Central memory CD8-positive, alpha-beta T cell (primary cell): ENCODE measurements around the gene NRXN2.

Source experiments
- ATAC-seq: fragments of 150-1000 bp; cut with Tn5 transposase; replicated peaks from 2 replicates; pipeline ENCODE4 v1.10.0; 2022; ENCODE audit warnings: mild to moderate bottlenecking, moderate FRiP score, moderate number of reproducible peaks; ENCODE audit not compliant: poor library complexity, severe bottlenecking; ENCODE audit errors: extremely low read depth
- DNase-seq, 2 donors: peaks; one replicate each; pipeline ENCODE4 v3.0.0; 2021; ENCODE audit warnings: low spot score in 2 of 2
- H3K27ac Mint-ChIP-seq: one replicate; pipeline ENCODE4 v1.8.0; 2022; ENCODE audit warnings: low read depth, mild to moderate bottlenecking, moderate library complexity, mixed read lengths
- H3K27me3 Mint-ChIP-seq: one replicate; pipeline ENCODE4 v1.8.0; 2022; ENCODE audit warnings: mixed read lengths
- H3K36me3 Mint-ChIP-seq: one replicate; pipeline ENCODE4 v1.8.0; 2022; ENCODE audit warnings: mild to moderate bottlenecking, moderate library complexity, mixed read lengths; ENCODE audit not compliant: insufficient read depth
- H3K4me1 Mint-ChIP-seq: one replicate; pipeline ENCODE4 v1.8.0; 2022; ENCODE audit warnings: mixed read lengths
- H3K4me3 Mint-ChIP-seq: one replicate; pipeline ENCODE4 v1.8.0; 2022; ENCODE audit warnings: mild to moderate bottlenecking, moderate library complexity, mixed read lengths
- H3K9me3 Mint-ChIP-seq: one replicate; pipeline ENCODE4 v1.8.0; 2022; ENCODE audit warnings: mixed read lengths

The NRXN2 gene

DNA sequence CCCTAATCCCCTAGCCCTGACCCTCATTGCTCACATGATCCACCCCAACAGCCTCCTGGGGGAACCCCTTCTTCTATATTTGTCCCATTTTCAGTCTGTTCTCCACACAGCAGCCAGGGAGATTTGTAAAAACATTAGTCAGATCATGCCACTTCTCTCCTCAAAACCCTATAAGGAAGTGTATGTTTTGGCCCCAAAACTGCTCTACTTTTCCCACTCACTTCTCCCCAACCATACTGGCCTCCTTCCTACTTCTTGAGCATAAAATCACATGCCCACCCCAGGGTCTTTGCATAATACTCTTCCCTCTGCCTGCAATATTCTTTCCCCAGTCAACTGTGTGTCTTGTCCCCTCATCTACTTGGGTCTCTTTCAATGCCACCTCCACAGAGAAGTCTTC lies 136.6 kb downstream of the NRXN2 start:
- no peak for DNase-seq
- H3K4me3 Mint-ChIP-seq: no peak overlapping the region
- H3K9me3 Mint-ChIP-seq: peaks cover 8% of the 10 kb centered on the region
- no peaks in the 10 kb centered on the region for H3K4me1 Mint-ChIP-seq
- ATAC-seq: no peak
- peaks cover 44% of the 10 kb centered on the region for H3K27me3 Mint-ChIP-seq
- H3K36me3 Mint-ChIP-seq: no peaks in the 10 kb centered on the region
- H3K27ac Mint-ChIP-seq: no peak overlapping the region

DNA sequence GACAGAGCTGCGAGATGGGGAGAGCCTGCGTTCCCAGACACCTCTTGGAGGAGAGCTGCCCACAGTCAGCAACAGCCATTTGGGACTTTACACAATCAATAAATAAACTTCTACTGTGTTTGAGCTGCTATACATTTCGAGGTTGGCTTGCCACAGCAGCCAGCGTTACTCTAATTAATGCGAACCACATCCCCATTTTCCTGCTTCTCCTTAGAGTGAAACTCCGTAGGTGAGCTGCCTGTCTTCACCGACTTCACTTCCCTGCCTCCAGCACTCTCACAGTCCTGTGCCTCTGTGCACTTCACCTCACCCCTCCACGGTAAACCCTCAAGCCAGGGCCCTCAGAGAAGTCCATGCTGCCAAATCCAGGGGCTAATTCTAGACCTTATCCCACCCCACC lies 137.8 kb downstream of the NRXN2 start:
- H3K4me1 Mint-ChIP-seq: no peaks in the 10 kb centered on the region

GRCh38 chr11:64583296-64584262 lies 139.4 kb downstream of the NRXN2 start:
- H3K27me3 Mint-ChIP-seq: peaks cover 38% of the 10 kb centered on the region
- H3K4me1 Mint-ChIP-seq: no peaks in the 10 kb centered on the region
- no peaks in the 10 kb centered on the region for H3K36me3 Mint-ChIP-seq
- H3K9me3 Mint-ChIP-seq: peaks cover 8% of the 10 kb centered on the region
- DNase-seq (no peak), ATAC-seq (no peak)
- H3K27ac Mint-ChIP-seq: no peak overlapping the region
- no peak overlapping the region for H3K4me3 Mint-ChIP-seq

More for the DNA sequence above, 137.8 kb downstream of the NRXN2 start:
- peaks cover 44% of the 10 kb centered on the region for H3K27me3 Mint-ChIP-seq
- peaks cover 8% of the 10 kb centered on the region for H3K9me3 Mint-ChIP-seq
- no peaks in the 10 kb centered on the region for H3K36me3 Mint-ChIP-seq
- H3K27ac Mint-ChIP-seq: no peak overlapping the region
- ATAC-seq: no peak
- DNase-seq: no peak
- no peak overlapping the region for H3K4me3 Mint-ChIP-seq

- no peak for DNase-seq
- H3K4me1 Mint-ChIP-seq: no peaks in the 10 kb centered on the region
- no peak for ATAC-seq
- H3K36me3 Mint-ChIP-seq: no peaks in the 10 kb centered on the region
- H3K4me3 Mint-ChIP-seq: no peak overlapping the region
- peaks cover 2% of the 10 kb centered on the region for H3K9me3 Mint-ChIP-seq
- no peak overlapping the region for H3K27ac Mint-ChIP-seq
- H3K27me3 Mint-ChIP-seq: peaks cover 34% of the 10 kb centered on the region
These were observed 140.1 kb downstream of the NRXN2 start for GRCh38 chr11:64582885-64583284.

DNA sequence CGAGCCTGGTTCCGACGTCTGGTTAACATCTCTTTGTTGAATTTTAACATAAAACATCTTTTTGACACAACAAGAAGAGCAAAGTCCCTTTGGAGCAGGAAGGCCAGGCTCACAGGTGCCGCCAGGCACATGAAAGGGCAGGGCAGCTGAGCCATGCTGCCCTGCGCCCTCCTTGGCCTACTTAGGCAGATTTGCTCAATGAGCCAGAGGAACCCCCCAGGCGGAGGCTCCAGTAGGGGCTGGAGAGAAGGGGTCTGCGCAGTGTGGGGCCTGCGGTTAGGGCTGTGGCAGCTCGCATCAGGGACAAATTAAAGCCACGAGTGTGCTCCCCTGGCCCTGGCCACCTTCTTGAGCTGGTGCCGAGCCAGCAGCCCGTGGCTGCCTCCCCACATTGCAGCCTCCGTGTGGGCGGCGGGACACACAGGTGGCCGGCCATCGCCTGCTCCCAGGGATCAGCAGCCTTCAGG lies 141.9 kb downstream of the NRXN2 start:
- ATAC-seq (no peak), DNase-seq (no peak)
- Mint-ChIP-seq H3K9me3 (no peaks in the 10 kb centered on the region), H3K27me3 (peaks cover 32% of the 10 kb centered on the region), H3K4me3 (no peak overlapping the region), H3K27ac (no peak overlapping the region), H3K36me3 (no peaks in the 10 kb centered on the region), H3K4me1 (no peaks in the 10 kb centered on the region)

- Mint-ChIP-seq H3K27ac (no peak overlapping the region), H3K4me1 (no peaks in the 10 kb centered on the region), H3K9me3 (no peaks in the 10 kb centered on the region), H3K27me3 (peaks cover 29% of the 10 kb centered on the region), H3K36me3 (no peaks in the 10 kb centered on the region), H3K4me3 (no peak overlapping the region)
- ATAC-seq: no peak
- no peak for DNase-seq
These were observed 142.6 kb downstream of the NRXN2 start for GRCh38 chr11:64580412-64580811.

GRCh38 chr11:64577202-64577601 lies 145.8 kb downstream of the NRXN2 start:
- DNase-seq (no peak), ATAC-seq (no peak)
- Mint-ChIP-seq H3K4me3 (no peak overlapping the region), H3K9me3 (no peaks in the 10 kb centered on the region), H3K4me1 (no peaks in the 10 kb centered on the region), H3K36me3 (no peaks in the 10 kb centered on the region), H3K27ac (no peak overlapping the region), H3K27me3 (peaks cover 40% of the 10 kb centered on the region)

DNA sequence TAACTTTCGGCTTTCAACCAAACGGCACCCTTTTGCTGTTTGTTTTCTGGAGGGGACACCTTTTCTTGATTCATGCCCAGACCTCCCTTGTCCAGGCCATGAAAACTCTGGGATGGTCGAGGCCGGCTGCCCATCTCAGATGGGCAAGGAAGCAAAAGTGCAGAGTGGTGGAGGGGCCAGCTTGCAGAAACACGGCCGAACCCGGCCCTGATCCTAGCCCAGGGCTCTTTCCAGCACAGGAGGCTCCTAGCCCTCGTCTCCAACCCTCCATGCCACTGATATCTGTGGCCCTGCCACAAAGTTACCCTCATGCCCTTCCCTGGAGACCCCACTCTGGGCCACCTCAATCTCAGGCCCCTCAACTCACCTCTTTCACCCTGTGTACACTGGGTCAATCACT lies 150.9 kb downstream of the NRXN2 start:
- Mint-ChIP-seq H3K9me3 (no peaks in the 10 kb centered on the region), H3K27me3 (peaks cover 39% of the 10 kb centered on the region), H3K4me3 (no peak overlapping the region), H3K27ac (no peak overlapping the region), H3K36me3 (no peaks in the 10 kb centered on the region), H3K4me1 (no peaks in the 10 kb centered on the region)
- no peak for ATAC-seq
- DNase-seq: no peak

GRCh38 chr11:64571410-64572091 lies 151.4 kb downstream of the NRXN2 start:
- Mint-ChIP-seq H3K27ac (no peak overlapping the region), H3K4me3 (no peak overlapping the region), H3K4me1 (no peaks in the 10 kb centered on the region), H3K9me3 (no peaks in the 10 kb centered on the region), H3K27me3 (peaks cover 34% of the 10 kb centered on the region), H3K36me3 (no peaks in the 10 kb centered on the region)
- DNase-seq: no peak
- no peak for ATAC-seq

DNA sequence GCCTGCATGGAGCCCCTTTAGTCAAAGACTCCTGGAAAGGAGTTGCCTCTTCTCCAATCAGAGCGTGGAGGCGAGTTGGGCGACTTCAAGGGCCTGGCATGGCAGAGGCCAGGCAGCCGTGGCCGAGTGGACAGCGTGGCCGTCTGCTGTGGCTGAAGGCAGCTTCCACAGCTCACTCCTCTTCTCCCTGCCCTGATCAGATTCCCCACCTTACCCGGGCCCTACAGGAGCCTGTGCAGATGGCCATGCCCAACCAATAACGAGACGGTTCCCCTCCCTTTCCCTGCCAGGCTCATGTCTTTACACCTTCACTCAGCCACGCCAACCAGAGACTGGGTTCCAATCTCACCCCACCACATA lies 152.0 kb downstream of the NRXN2 start:
- DNase-seq: no peak
- no peaks in the 10 kb centered on the region for H3K36me3 Mint-ChIP-seq
- no peak for ATAC-seq

GRCh38 chr11:64570341-64570740 lies 152.7 kb downstream of the NRXN2 start:
- peaks cover 30% of the 10 kb centered on the region for H3K27me3 Mint-ChIP-seq
- no peaks in the 10 kb centered on the region for H3K9me3 Mint-ChIP-seq
- no peak overlapping the region for H3K4me3 Mint-ChIP-seq
- no peaks in the 10 kb centered on the region for H3K4me1 Mint-ChIP-seq
- H3K36me3 Mint-ChIP-seq: no peaks in the 10 kb centered on the region
- DNase-seq: no peak
- no peak overlapping the region for H3K27ac Mint-ChIP-seq
- no peak for ATAC-seq

More for the DNA sequence above, 152.0 kb downstream of the NRXN2 start:
- H3K4me3 Mint-ChIP-seq: no peak overlapping the region
- no peaks in the 10 kb centered on the region for H3K9me3 Mint-ChIP-seq
- H3K27me3 Mint-ChIP-seq: peaks cover 30% of the 10 kb centered on the region
- H3K27ac Mint-ChIP-seq: no peak overlapping the region
- no peaks in the 10 kb centered on the region for H3K4me1 Mint-ChIP-seq

DNA sequence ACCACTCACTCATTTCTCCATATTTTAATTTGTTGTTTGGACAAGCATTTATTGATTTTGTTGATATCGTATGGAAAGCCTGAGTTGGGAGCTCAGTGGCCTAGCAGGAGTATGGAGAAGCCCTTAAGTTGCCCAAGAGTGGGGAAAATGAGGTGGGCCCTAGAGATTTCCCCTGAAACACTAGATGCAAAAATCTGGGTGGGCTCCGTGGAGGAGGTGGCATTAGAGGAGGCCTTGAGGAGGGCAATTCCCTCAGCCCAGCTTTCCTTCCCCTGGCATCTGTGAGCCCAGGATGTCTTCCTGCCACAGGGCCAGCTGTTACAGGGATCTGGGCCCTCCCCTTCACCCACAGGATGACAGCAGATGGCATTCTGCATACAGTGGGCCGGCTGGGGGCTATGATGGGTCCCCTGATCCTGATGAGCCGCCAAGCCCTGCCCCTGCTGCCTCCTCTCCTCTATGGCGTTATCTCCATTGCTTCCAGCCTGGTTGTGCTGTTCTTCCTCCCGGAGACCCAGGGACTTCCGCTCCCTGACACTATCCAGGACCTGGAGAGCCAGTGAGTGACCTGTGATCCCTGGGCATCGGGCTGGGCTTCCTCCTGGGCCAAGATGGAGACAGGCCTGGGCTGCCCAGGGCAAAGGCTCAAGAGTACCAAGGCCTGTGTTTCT lies 153.6 kb downstream of the NRXN2 start:
- H3K27ac Mint-ChIP-seq: no peak overlapping the region
- H3K9me3 Mint-ChIP-seq: no peaks in the 10 kb centered on the region
- ATAC-seq (no peak), DNase-seq (no peak)
- no peak overlapping the region for H3K4me3 Mint-ChIP-seq
- H3K4me1 Mint-ChIP-seq: no peaks in the 10 kb centered on the region
- H3K27me3 Mint-ChIP-seq: peaks cover 24% of the 10 kb centered on the region
- no peaks in the 10 kb centered on the region for H3K36me3 Mint-ChIP-seq
